ENCODE results near the gene MPPED2.
"Not testable (repeated sequence)": the region's sequence is repeated elsewhere in the genome, so short reads cannot be mapped to it uniquely, and the experiment has no call there.

MPPED2 gene

DNA sequence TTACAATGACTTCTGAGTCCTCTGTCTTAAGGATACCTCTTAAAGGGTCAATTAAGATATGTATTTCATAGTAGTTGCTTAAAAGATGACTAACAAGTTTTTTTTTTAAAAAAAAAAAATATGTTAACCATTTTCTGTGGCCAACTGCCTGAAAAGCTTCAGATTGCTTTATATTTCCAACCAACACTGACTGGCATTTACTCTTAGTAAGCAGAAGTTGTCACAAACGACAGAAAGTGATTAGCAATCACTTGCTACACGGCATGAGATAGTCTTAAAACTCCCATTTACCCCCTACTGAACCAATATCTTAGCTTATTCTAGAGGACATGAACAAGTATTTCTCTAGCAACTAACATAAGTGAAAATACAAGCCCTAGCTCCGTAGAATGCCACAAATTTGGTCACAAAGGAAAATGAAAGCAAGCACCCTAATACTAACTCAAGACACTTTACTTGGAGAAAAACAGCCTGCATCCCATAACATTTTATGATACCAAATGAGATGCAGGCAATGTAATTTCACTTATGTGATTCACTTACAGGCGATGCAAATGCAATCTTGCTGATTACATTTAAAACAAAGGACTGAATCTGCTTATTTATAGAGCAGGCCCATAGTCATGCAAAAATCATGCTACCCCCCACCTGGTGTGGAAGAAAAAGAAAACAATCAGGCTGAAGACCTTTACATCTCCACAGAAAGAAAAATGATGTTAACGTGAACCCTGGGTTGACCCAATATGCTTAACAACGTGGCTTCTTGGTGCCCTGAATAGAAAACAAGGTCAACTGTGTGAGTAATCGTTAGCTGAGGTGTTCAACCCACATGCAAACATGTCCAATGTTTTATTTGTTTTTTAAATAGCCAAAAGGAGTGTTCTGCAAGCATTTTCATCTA, 25.7 kb downstream of the MPPED2 start:
- Mint-ChIP-seq H3K4me1 (no peaks in the 10 kb centered on the region), H3K27ac (no peak overlapping the region), H3K9me3 (no peaks in the 10 kb centered on the region), H3K27me3 (no peaks in the 10 kb centered on the region), H3K4me3 (no peak overlapping the region), H3K36me3 (no peaks in the 10 kb centered on the region)
- CTCF ChIA-PET: no interaction called here
- no peak for DNase-seq

GRCh38 chr11:30559004-30559403, 27.1 kb downstream of the MPPED2 start:
- Mint-ChIP-seq H3K27ac (no peak overlapping the region), H3K4me1 (no peaks in the 10 kb centered on the region), H3K36me3 (no peaks in the 10 kb centered on the region), H3K4me3 (no peak overlapping the region), H3K27me3 (no peaks in the 10 kb centered on the region), H3K9me3 (no peaks in the 10 kb centered on the region)
- no peak for DNase-seq
- CTCF ChIA-PET: no interaction called here

- H3K9me3 Mint-ChIP-seq, CTCF ChIA-PET, H3K4me1 Mint-ChIP-seq, H3K4me3 Mint-ChIP-seq, DNase-seq, H3K27me3 Mint-ChIP-seq, H3K36me3 Mint-ChIP-seq, H3K27ac Mint-ChIP-seq: not testable (repeated sequence)
These were observed 31.6 kb downstream of the MPPED2 start for GRCh38 chr11:30554587-30554986.

DNA sequence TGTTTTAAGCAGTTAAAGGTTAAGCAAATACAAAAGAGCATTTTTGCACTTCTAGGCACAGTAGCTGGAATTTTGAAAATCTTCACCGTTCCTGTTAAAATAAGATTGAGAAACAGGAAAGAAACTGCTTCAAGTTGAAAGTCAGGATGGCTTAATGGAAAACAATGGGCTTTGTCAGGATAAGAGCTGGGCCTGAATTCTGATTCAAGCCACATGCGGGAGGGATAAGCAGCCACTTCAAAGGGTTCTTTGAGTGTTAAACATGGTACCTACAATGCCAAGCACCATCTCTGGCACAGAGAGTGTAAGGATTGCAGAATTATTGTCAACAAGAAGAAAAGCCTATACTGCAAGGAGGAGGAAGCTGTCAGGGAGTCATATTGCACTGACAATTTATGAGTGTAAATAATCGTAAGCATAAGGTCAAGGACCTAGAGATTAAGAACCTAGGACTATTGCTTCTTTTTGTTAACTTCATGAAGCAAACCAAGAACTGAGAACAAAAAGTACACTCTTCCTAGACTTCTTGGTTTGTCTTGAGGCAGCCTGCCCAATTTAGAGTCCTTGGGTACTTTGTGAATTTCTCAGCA, 32.5 kb downstream of the MPPED2 start:
- DNase-seq: no peak
- no peaks in the 10 kb centered on the region for H3K27me3 Mint-ChIP-seq
- CTCF ChIA-PET: interaction anchor here (0.6 to 0.7 kb wide), 2 partner anchors 364 to 1573 kb away, joined by 3 read pairs; no protein-coding TSS in a partner anchor

DNA sequence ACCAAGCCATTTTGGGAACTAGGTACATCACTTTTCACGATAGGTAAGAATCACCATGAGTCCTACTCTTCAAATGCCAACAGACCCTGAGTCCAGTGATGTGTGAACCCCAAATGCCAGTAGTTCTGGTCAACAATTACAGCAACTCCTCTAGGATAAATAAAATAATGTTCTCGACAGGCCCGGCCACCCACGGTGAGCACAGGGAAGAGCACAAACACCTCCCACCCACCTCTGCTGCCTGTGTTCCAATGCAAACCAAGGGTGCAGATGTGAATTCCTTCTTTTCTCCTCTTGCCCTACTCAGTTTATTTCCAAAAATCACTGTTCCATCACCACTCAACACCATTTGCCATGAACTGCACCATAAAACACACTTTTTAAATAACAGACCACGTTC, 33.3 kb downstream of the MPPED2 start:
- CTCF ChIA-PET: interaction anchor here (0.7 kb wide), 1 partner anchor 1572 kb away, joined by 3 read pairs; no protein-coding TSS in a partner anchor
- Mint-ChIP-seq H3K27ac (no peak overlapping the region), H3K9me3 (no peaks in the 10 kb centered on the region)

More for the DNA sequence above, 32.5 kb downstream of the MPPED2 start:
- Mint-ChIP-seq H3K4me1 (no peaks in the 10 kb centered on the region), H3K4me3 (no peak overlapping the region), H3K36me3 (no peaks in the 10 kb centered on the region), H3K27ac (no peak overlapping the region), H3K9me3 (no peaks in the 10 kb centered on the region)

DNA sequence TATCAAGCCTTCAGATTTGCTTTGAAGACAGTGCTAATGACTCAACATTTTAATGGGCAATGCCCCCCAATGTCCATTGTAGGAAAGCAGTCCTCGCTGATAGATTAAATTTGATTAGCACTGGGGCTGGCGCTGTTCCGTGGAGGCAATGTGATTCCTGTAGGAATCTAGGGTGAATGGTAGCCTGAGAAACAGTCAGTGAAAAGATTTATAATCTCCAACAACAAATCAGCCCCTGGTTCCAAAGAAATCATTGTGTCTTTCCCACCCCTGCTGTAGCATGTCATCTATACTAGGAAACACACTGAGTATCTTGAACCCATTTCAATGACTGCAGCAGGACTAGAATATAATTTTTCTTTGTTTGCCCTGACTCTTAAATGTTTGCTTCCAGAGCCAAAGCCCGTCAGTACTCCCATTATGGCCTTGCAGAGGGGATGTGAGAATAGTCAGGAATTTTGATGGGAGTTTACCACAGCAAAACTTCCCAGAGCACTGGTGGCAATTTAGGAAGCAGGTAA, 36.1 kb downstream of the MPPED2 start:
- CTCF ChIA-PET: no interaction called here
- Mint-ChIP-seq H3K27me3 (no peaks in the 10 kb centered on the region), H3K4me1 (no peaks in the 10 kb centered on the region), H3K36me3 (no peaks in the 10 kb centered on the region), H3K27ac (no peak overlapping the region), H3K9me3 (no peaks in the 10 kb centered on the region), H3K4me3 (no peak overlapping the region)
- no peak for DNase-seq

More for the DNA sequence above, 33.3 kb downstream of the MPPED2 start:
- Mint-ChIP-seq H3K4me1 (no peaks in the 10 kb centered on the region), H3K27me3 (no peaks in the 10 kb centered on the region), H3K4me3 (no peak overlapping the region), H3K36me3 (no peaks in the 10 kb centered on the region)
- no peak for DNase-seq

DNA sequence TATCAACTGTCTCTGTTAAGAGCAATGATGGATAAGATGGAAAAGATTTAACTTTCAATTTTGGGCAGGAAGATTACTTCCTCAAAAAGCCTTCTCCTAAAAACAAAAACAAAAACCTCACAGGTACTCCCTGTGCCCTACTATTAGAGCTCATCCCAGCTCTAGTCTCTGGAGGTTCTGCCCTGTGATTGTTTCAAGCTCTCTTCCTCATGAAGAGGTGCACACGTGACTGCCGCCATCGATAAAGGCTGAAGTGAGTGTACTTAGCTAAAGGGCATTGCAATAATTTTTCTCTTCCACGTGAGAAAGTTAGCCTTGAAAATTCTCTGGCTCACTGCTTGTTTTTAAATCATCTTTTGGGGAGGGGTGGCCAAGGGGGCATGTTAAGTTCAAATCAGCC, 36.6 kb downstream of the MPPED2 start:
- no peak overlapping the region for H3K4me3 Mint-ChIP-seq
- no peak overlapping the region for H3K27ac Mint-ChIP-seq
- CTCF ChIA-PET: no interaction called here
- H3K36me3 Mint-ChIP-seq: no peaks in the 10 kb centered on the region
- no peaks in the 10 kb centered on the region for H3K27me3 Mint-ChIP-seq
- H3K9me3 Mint-ChIP-seq: no peaks in the 10 kb centered on the region
- H3K4me1 Mint-ChIP-seq: no peaks in the 10 kb centered on the region
- no peak for DNase-seq

- Mint-ChIP-seq H3K27ac (no peak overlapping the region), H3K9me3 (no peaks in the 10 kb centered on the region), H3K27me3 (no peaks in the 10 kb centered on the region), H3K4me1 (no peaks in the 10 kb centered on the region), H3K4me3 (no peak overlapping the region), H3K36me3 (no peaks in the 10 kb centered on the region)
- DNase-seq: no peak
- CTCF ChIA-PET: no interaction called here
These were observed 39.8 kb downstream of the MPPED2 start for GRCh38 chr11:30546334-30546733.

GRCh38 chr11:30545507-30545906, 40.6 kb downstream of the MPPED2 start:
- H3K9me3 Mint-ChIP-seq: no peaks in the 10 kb centered on the region
- no peak overlapping the region for H3K27ac Mint-ChIP-seq
- H3K4me3 Mint-ChIP-seq: no peak overlapping the region
- no peaks in the 10 kb centered on the region for H3K36me3 Mint-ChIP-seq
- DNase-seq: no peak
- H3K27me3 Mint-ChIP-seq: no peaks in the 10 kb centered on the region
- CTCF ChIA-PET: no interaction called here
- H3K4me1 Mint-ChIP-seq: no peaks in the 10 kb centered on the region

- H3K27me3 Mint-ChIP-seq: no peaks in the 10 kb centered on the region
- H3K27ac Mint-ChIP-seq: no peak overlapping the region
- H3K4me3 Mint-ChIP-seq: no peak overlapping the region
- no peaks in the 10 kb centered on the region for H3K4me1 Mint-ChIP-seq
- CTCF ChIA-PET: no interaction called here
- H3K36me3 Mint-ChIP-seq: no peaks in the 10 kb centered on the region
- H3K9me3 Mint-ChIP-seq: no peaks in the 10 kb centered on the region
- no peak for DNase-seq
These were observed 43.1 kb downstream of the MPPED2 start for GRCh38 chr11:30543066-30543465.

DNA sequence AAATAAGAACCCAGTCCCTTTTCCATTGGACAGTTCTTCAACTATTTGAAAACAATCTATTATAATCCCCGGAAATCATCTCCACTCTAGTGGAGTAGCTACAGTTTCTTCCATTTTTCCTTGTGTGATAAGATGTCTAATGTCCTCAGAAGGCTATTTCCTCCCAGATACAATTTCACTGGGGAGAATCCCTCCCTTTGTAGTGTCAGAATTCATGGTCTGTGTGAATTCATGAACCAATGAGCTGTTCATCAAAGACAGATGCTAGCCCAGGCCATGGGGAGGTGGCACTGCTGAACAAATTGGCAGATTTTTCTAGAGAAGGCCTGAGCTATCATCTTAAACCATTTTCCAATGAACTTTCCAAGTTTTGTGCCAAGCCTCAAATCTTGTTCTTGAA, 45.4 kb downstream of the MPPED2 start:
- Mint-ChIP-seq H3K36me3 (no peaks in the 10 kb centered on the region), H3K27me3 (no peaks in the 10 kb centered on the region), H3K27ac (no peak overlapping the region), H3K4me3 (no peak overlapping the region), H3K9me3 (no peaks in the 10 kb centered on the region), H3K4me1 (no peaks in the 10 kb centered on the region)
- CTCF ChIA-PET: no interaction called here
- DNase-seq: no peak

GRCh38 chr11:30538251-30538650, 47.9 kb downstream of the MPPED2 start:
- H3K27ac Mint-ChIP-seq: no peak overlapping the region
- CTCF ChIA-PET: no interaction called here
- DNase-seq: no peak
- no peaks in the 10 kb centered on the region for H3K27me3 Mint-ChIP-seq
- H3K4me1 Mint-ChIP-seq: no peaks in the 10 kb centered on the region
- H3K36me3 Mint-ChIP-seq: no peaks in the 10 kb centered on the region
- no peak overlapping the region for H3K4me3 Mint-ChIP-seq
- no peaks in the 10 kb centered on the region for H3K9me3 Mint-ChIP-seq

- no peak overlapping the region for H3K4me3 Mint-ChIP-seq
- no peaks in the 10 kb centered on the region for H3K4me1 Mint-ChIP-seq
- CTCF ChIA-PET: no interaction called here
- H3K36me3 Mint-ChIP-seq: no peaks in the 10 kb centered on the region
- no peak for DNase-seq
- no peak overlapping the region for H3K27ac Mint-ChIP-seq
- no peaks in the 10 kb centered on the region for H3K27me3 Mint-ChIP-seq
- no peaks in the 10 kb centered on the region for H3K9me3 Mint-ChIP-seq
These were observed 50.3 kb downstream of the MPPED2 start for GRCh38 chr11:30535818-30536217.

GRCh38 chr11:30533445-30533947, 52.7 kb downstream of the MPPED2 start:
- Mint-ChIP-seq H3K4me1 (no peaks in the 10 kb centered on the region), H3K4me3 (no peak overlapping the region), H3K27ac (no peak overlapping the region), H3K27me3 (no peaks in the 10 kb centered on the region), H3K36me3 (no peaks in the 10 kb centered on the region), H3K9me3 (no peaks in the 10 kb centered on the region)
- no peak for DNase-seq
- CTCF ChIA-PET: no interaction called here

- Mint-ChIP-seq H3K27me3 (no peaks in the 10 kb centered on the region), H3K27ac (no peak overlapping the region), H3K4me3 (no peak overlapping the region), H3K36me3 (no peaks in the 10 kb centered on the region), H3K4me1 (no peaks in the 10 kb centered on the region), H3K9me3 (no peaks in the 10 kb centered on the region)
- no peak for DNase-seq
- CTCF ChIA-PET: no interaction called here
These were observed 58.6 kb downstream of the MPPED2 start for GRCh38 chr11:30527566-30527965.

Measured in activated naive CD4-positive, alpha-beta T cell treated with anti-CD3 and anti-CD28 coated beads, Interleukin-2, amount 10 ng/mL, durations not matched to agents 7 days and 5 days (primary cell).